Measurements from ENCODE around the gene TTYH1. TPM values are rescaled to one million over a fixed set of nuclear protein-coding genes. Genes with fewer than 3 reads are reported as not detected.

The TTYH1 gene
- total and polyA plus RNA-seq, 9 of the 15 experiments (the other 6 are each of a cell fraction or from before 2014, with no cell fraction given), result 0.08 TPM; not detected in 8

- Histone ChIP-seq H3K4me1 (replicated peaks in 1 of 2; ENCODE audit: control insufficient read depth in 2 of 2, insufficient read depth in 2 of 2, low read length in 2 of 2) (peaks cover 0 to 42% of the 10 kb centered on the region in 2 experiments; a peak in 2 of 5 replicates), H3K36me3 (ENCODE audit: control insufficient read depth, insufficient read depth, low read length) (no peaks in the 10 kb centered on the region), H3K27me3 (ENCODE audit: control insufficient read depth in 2 of 2, insufficient read depth in 2 of 2, low read length in 2 of 2) (peaks cover 0 to 11% of the 10 kb centered on the region in 2 experiments; a peak in 2 of 5 replicates), H3K27ac (ENCODE audit: extremely low read depth, low read depth, low read length) (no peak overlapping the region), H2AFZ (ENCODE audit: low read depth, low read length) (no peak overlapping the region), H4K20me1 (replicated peaks; ENCODE audit: control insufficient read depth, insufficient read depth, low read length) (peaks cover 5% of the 10 kb centered on the region; the same call in 1 of the 2 replicates), H3K9ac (ENCODE audit: insufficient read depth in 1 of 2, low read depth in 2 of 2, low read length in 2 of 2) (no peak overlapping the region), H3K9me1 (ENCODE audit: control insufficient read depth, insufficient read depth, low read length) (no peaks in the 10 kb centered on the region), H3K79me2 (ENCODE audit: control insufficient read depth, insufficient read depth, low read length) (no peaks in the 10 kb centered on the region), H3K4me3 (no peak overlapping the region), H3K4me2 (ENCODE audit: insufficient read depth, low read length) (no peak overlapping the region), H3K9me3 (replicated peaks; ENCODE audit: control insufficient read depth, insufficient read depth, low read depth, low read length) (no peaks in the 10 kb centered on the region)
- TF ChIP-seq, protein P1, sequence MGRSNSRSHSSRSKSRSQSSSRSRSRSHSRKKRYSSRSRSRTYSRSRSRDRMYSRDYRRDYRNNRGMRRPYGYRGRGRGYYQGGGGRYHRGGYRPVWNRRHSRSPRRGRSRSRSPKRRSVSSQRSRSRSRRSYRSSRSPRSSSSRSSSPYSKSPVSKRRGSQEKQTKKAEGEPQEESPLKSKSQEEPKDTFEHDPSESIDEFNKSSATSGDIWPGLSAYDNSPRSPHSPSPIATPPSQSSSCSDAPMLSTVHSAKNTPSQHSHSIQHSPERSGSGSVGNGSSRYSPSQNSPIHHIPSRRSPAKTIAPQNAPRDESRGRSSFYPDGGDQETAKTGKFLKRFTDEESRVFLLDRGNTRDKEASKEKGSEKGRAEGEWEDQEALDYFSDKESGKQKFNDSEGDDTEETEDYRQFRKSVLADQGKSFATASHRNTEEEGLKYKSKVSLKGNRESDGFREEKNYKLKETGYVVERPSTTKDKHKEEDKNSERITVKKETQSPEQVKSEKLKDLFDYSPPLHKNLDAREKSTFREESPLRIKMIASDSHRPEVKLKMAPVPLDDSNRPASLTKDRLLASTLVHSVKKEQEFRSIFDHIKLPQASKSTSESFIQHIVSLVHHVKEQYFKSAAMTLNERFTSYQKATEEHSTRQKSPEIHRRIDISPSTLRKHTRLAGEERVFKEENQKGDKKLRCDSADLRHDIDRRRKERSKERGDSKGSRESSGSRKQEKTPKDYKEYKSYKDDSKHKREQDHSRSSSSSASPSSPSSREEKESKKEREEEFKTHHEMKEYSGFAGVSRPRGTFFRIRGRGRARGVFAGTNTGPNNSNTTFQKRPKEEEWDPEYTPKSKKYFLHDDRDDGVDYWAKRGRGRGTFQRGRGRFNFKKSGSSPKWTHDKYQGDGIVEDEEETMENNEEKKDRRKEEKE (IDR thresholded peaks at IDR 0.05; ENCODE audit: borderline replicate concordance in 1 of 2, control insufficient read depth in 1 of 2, low read depth in 2 of 2, low read length in 1 of 2), result no peak
- peak; percentile 45 for TF ChIP-seq POLR2G (IDR thresholded peaks at IDR 0.05; ENCODE audit: low read depth, low read length)
- no TSS peak for BruUV-seq (replicated peaks)
- in situ Hi-C loops (cut with MboI) (no loop called here), intact Hi-C loops (cut with micrococcal nuclease) (no loop called here)
- ChIA-PET POLR2A (interaction anchor here (1.3 to 1.6 kb wide), 2 partner anchors 9 to 16 kb away, joined by 3 to 5 read pairs; partner anchors contain the start of gene LENG8), CTCF (ENCODE audit: low intra/inter-chr PET ratio) (no interaction called here)
- WGBS (ENCODE audit: insufficient coverage, low coverage, missing lambda C conversion rate), result 39% methylated on average over 8 of the region's 10 CpGs
- no peak for ATAC-seq
- no peak for FAIRE-seq
- no peak for DNase-seq (ENCODE audit: extremely low read depth in 1 of 4, low spot score in 3 of 4)
These were observed 17.0 kb downstream of the TTYH1 start for GRCh38 chr19:54432144-54432738.

All from K562 (cell line).